Lung (tissue), 12 donors: Measurements from ENCODE around the gene MIOX. TPM values are rescaled to one million over a fixed set of nuclear protein-coding genes. Genes with fewer than 3 reads are reported as not detected.
A peak's percentile ranks its signal among the peaks of the same experiment; 100 is the strongest.

ENCODE experiments used
- ATAC-seq: fragments of 200-7000 bp; cut with Tn5 transposase; one replicate; pipeline ENCODE4 v1.9.1; 2020; ENCODE audit warnings: moderate number of reproducible peaks; ENCODE audit not compliant: insufficient read depth, low FRiP score
- DNase-seq, 3 donors: peaks; one replicate each; pipeline ENCODE4 v3.0.0-alpha.2; 2013 to 2017
- H3K27ac ChIP-seq, 2 donors: one replicate each; pipeline ENCODE4 v1.5.1; 2013; ENCODE audit warnings: mild to moderate bottlenecking in 2 of 2, moderate library complexity in 2 of 2, control low read depth in 1 of 2, inconsistent platforms in 1 of 2, low read depth in 1 of 2, low read length in 1 of 2
- H3K27me3 ChIP-seq, 3 donors: one replicate each; pipeline ENCODE4 v1.5.1; 2013; ENCODE audit warnings: low read length in 2 of 3; ENCODE audit not compliant: control insufficient read depth in 3 of 3, insufficient read depth in 3 of 3
- H3K36me3 ChIP-seq, 4 donors: one replicate each; pipeline ENCODE4 v1.5.1; 2013; ENCODE audit warnings: low read length in 4 of 4, mild to moderate bottlenecking in 1 of 4, moderate library complexity in 1 of 4; ENCODE audit not compliant: control insufficient read depth in 4 of 4, insufficient read depth in 4 of 4
- H3K4me1 ChIP-seq, 5 donors: one replicate each; pipeline ENCODE4 v1.5.1; 2013; ENCODE audit warnings: low read length in 5 of 5, mild to moderate bottlenecking in 2 of 5, moderate library complexity in 1 of 5; ENCODE audit not compliant: control insufficient read depth in 5 of 5, insufficient read depth in 5 of 5
- H3K4me3 ChIP-seq: one replicate; pipeline ENCODE4 v1.5.1; 2013; ENCODE audit warnings: mild to moderate bottlenecking, control low read depth, moderate library complexity
- H3K9ac ChIP-seq, 2 donors: one replicate each; pipeline ENCODE4 v1.5.1; 2013; ENCODE audit warnings: low read length in 2 of 2, control low read depth in 1 of 2; ENCODE audit not compliant: insufficient read depth in 1 of 2
- H3K9me3 ChIP-seq, 4 donors: one replicate each; pipeline ENCODE4 v1.5.1; 2013; ENCODE audit warnings: low read length in 3 of 4, mild to moderate bottlenecking in 1 of 4, moderate library complexity in 1 of 4; ENCODE audit not compliant: control insufficient read depth in 4 of 4, insufficient read depth in 3 of 4
- WGBS, 2 donors: extraction: QIAGEN DNeasy Blood & Tissue Kit; methylation state at CpG; one replicate each; pipeline ENCODE4 v1.1.7; 2013; 5-methylcytosine and 5-hydroxymethylcytosine counted together
- polyA plus RNA-seq, 2 donors: library from polyadenylated mRNA; stranded (reverse); fragments of 200-250 nt; gene quantifications; one replicate each; pipeline ENCODE4 v1.2.1, GENCODE V29; 2013
- total RNA-seq, 2 donors: library from RNA; depleted of rRNA in 1 of 2; stranded (reverse); fragments of >200 nt in 1 of 2; gene quantifications; one replicate each; pipeline ENCODE4 v1.2.1, GENCODE V29; 2014 to 2021
- TF ChIP-seq, protein P1 (sequence below): IDR thresholded peaks from 2 replicates; pipeline ENCODE4 v1.5.1; 2012; ENCODE audit warnings: mild to moderate bottlenecking; ENCODE audit errors: control extremely low read depth, extremely low read depth
- donor health status: control.
- donor health status: control.
- donor health status: Bipolar disorder and iron deficiency.
- donor health status: healthy.
- donor health status: DM: yes; HTN: yes; CAD: no.

MIOX gene
- total and polyA plus RNA-seq, 4 donors: 0.08 TPM; not detected in 3

- Histone ChIP-seq H3K27me3 (peaks cover 0 to 28% (median 18%) of the 10 kb centered on the region in 3 donors), H3K4me1 (peaks cover 8 to 23% (median 10%) of the 10 kb centered on the region in 5 donors), H3K9me3 (no peaks in the 10 kb centered on the region), H3K4me3 (no peak overlapping the region), H3K27ac (no peak overlapping the region), H3K9ac (no peak overlapping the region), H3K36me3 (no peaks in the 10 kb centered on the region)
- WGBS, 2 donors: 91 to 93% methylated on average over 12 of the region's 12 CpGs
- ATAC-seq (no peak), DNase-seq (no peak)
- TF ChIP-seq, protein P1, sequence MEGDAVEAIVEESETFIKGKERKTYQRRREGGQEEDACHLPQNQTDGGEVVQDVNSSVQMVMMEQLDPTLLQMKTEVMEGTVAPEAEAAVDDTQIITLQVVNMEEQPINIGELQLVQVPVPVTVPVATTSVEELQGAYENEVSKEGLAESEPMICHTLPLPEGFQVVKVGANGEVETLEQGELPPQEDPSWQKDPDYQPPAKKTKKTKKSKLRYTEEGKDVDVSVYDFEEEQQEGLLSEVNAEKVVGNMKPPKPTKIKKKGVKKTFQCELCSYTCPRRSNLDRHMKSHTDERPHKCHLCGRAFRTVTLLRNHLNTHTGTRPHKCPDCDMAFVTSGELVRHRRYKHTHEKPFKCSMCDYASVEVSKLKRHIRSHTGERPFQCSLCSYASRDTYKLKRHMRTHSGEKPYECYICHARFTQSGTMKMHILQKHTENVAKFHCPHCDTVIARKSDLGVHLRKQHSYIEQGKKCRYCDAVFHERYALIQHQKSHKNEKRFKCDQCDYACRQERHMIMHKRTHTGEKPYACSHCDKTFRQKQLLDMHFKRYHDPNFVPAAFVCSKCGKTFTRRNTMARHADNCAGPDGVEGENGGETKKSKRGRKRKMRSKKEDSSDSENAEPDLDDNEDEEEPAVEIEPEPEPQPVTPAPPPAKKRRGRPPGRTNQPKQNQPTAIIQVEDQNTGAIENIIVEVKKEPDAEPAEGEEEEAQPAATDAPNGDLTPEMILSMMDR: no peak
Observed at GRCh38 chr22:50477923-50478322, 8.7 kb upstream of the MIOX start.

DNA sequence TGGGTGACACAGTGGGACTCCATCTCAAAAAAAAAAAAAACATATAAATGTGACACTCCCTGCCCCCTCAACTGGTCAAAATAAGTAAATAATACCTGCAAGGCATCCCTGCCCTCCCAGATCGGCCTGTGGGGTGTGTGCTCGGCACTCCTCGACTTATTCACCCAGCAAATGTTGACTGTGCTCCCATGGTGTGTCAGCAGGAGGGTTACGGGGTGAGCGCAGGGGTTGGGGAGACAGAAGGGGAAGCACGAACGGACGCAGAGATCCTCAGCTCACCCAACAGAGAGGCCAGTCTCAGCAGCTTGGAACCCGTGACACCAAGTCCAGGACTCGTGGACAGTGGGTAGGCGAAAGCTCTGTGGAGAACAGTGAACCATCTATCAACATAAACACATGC lies 6.9 kb upstream of the MIOX start:
- WGBS, 2 donors: 64 to 68% methylated on average over 11 of the region's 11 CpGs
- peaks cover 0 to 34% (median 20%) of the 10 kb centered on the region in 3 donors for H3K27me3 ChIP-seq
- no peak for ATAC-seq
- DNase-seq: no peak
- TF ChIP-seq, protein P1: no peak
- no peak overlapping the region for H3K4me3 ChIP-seq
- H3K27ac ChIP-seq: no peak overlapping the region
- no peak overlapping the region for H3K9ac ChIP-seq
- H3K4me1 ChIP-seq: peaks cover 0 to 11% (median 4%) of the 10 kb centered on the region in 5 donors
- H3K9me3 ChIP-seq: no peaks in the 10 kb centered on the region
- no peaks in the 10 kb centered on the region for H3K36me3 ChIP-seq

DNA sequence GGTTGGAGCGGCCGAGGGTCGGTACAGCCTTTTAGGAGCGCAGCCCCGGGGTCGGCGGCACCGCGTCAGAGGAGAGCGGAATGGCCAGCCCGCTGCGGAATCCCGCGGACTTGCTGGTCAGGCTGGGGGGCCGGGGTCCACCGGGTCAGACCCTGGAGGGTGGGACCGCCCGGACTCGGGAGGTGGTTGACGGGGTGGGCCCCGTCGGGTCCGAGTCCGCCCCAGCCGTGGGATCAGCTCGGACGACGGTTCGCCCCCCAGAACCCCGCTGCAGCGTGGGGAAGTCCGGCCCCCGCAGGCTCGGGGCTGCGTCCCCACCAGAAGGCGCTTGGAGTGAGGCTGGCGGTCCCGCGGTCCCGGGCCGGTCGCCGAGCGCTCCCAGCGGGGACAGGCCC lies 5.6 kb upstream of the MIOX start:
- H3K27ac ChIP-seq: no peak overlapping the region
- no peak overlapping the region for H3K9ac ChIP-seq
- ATAC-seq (no peak), DNase-seq (no peak)
- TF ChIP-seq, protein P1: no peak
- peaks cover 0 to 5% (median 0%) of the 10 kb centered on the region in 5 donors for H3K4me1 ChIP-seq
- H3K4me3 ChIP-seq: peak overlapping the region; percentile 29
- H3K36me3 ChIP-seq: no peaks in the 10 kb centered on the region
- 4 to 6% methylated on average over 40 to 45 of the region's 45 CpGs for WGBS, 2 donors
- peaks cover 0 to 34% (median 20%) of the 10 kb centered on the region in 3 donors for H3K27me3 ChIP-seq
- no peaks in the 10 kb centered on the region for H3K9me3 ChIP-seq

DNA sequence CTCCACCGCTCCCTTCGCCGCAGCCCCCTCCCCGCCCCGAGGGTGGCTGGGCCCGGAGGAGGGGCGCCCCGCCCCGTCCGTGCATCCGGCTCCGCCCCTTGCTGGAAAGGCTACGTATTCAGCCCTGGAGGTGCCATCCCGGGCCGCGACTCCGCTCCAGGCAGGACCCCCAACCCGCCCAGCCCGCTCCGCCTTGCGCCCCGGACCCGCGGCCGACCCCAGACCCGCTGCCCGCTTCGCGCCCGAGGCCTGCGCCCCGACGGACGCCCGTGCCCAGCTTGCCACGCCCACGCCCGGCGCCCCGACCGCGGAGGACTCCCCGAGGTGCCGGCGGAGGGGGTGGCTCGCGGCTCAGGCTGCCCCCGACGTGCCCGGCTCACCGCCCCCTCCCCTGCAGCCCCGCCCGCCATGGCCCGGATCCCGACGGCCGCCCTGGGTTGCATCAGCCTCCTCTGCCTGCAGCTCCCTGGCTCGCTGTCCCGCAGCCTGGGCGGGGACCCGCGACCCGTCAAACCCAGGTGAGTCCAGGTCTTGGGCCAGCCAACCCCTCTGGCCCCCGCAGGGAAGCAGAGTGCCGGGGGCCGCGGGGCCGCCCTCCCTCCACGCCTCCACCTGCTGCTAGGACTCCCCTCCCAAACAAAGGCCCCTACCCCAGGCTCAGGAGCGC lies 5.1 kb upstream of the MIOX start, which contains the start of gene ADM2:
ADM2 (plus strand) TSS at position 104 of the 667 bp plus-strand sequence; CDS start at position 409, 305 bp downstream.
- Histone ChIP-seq H3K9ac (no peak within 1 kb of the TSS), H3K9me3 (no peaks in the 10 kb centered on the region), H3K36me3 (no peaks in the 10 kb centered on the region), H3K4me3 (peak within 1 kb of the TSS; percentile 29), H3K27ac (no peak within 1 kb of the TSS), H3K27me3 (peaks cover 0 to 37% (median 20%) of the 10 kb centered on the region in 3 donors), H3K4me1 (peaks cover 0 to 5% (median 0%) of the 10 kb centered on the region in 5 donors)
- ATAC-seq: peak; percentile 37
- TF ChIP-seq, protein P1: no peak
- peak; percentile 19 to 44 (median 39) for DNase-seq
- 4 to 5% methylated on average over 36 to 70 of the region's 70 CpGs for WGBS, 2 donors
